IPS-15b (cell line): ENCODE data around the gene ELP1.

Experiments
- H3K27me3 ChIP-seq: one replicate; pipeline ENCODE4 v1.6.1; 2013; ENCODE audit warnings: low read length; ENCODE audit not compliant: control insufficient read depth, insufficient read depth
- H3K36me3 ChIP-seq: one replicate; pipeline ENCODE4 v1.6.1; 2013; ENCODE audit warnings: low read length; ENCODE audit not compliant: control insufficient read depth, insufficient read depth
- H3K4me1 ChIP-seq: one replicate; pipeline ENCODE4 v1.6.1; 2013; ENCODE audit warnings: mild to moderate bottlenecking, low read length; ENCODE audit not compliant: control insufficient read depth, insufficient read depth
- H3K4me3 ChIP-seq: one replicate; pipeline ENCODE4 v1.5.1; 2013; ENCODE audit warnings: low read depth, low read length
- H3K9ac ChIP-seq: one replicate; pipeline ENCODE4 v1.6.1; 2013; ENCODE audit warnings: low read depth, mild to moderate bottlenecking, low read length
- H3K9me3 ChIP-seq: one replicate; pipeline ENCODE4 v1.6.1; 2013; ENCODE audit warnings: mild to moderate bottlenecking, low read length; ENCODE audit not compliant: control insufficient read depth, insufficient read depth

Gene ELP1

GRCh38 chr9:108960331-108960730, 26.4 kb upstream of the ELP1 start:
- Histone ChIP-seq H3K4me3 (no peak overlapping the region), H3K27me3 (no peaks in the 10 kb centered on the region), H3K4me1 (no peaks in the 10 kb centered on the region), H3K9me3 (no peaks in the 10 kb centered on the region), H3K36me3 (no peaks in the 10 kb centered on the region), H3K9ac (no peak overlapping the region)

GRCh38 chr9:108956631-108957026, 22.7 kb upstream of the ELP1 start:
- no peaks in the 10 kb centered on the region for H3K4me1 ChIP-seq
- no peaks in the 10 kb centered on the region for H3K27me3 ChIP-seq
- no peaks in the 10 kb centered on the region for H3K36me3 ChIP-seq
- no peaks in the 10 kb centered on the region for H3K9me3 ChIP-seq
- no peak overlapping the region for H3K9ac ChIP-seq
- H3K4me3 ChIP-seq: no peak overlapping the region

GRCh38 chr9:108956022-108956630, 22.2 kb upstream of the ELP1 start:
- Histone ChIP-seq H3K27me3 (no peaks in the 10 kb centered on the region), H3K4me3 (no peak overlapping the region), H3K9me3 (no peaks in the 10 kb centered on the region), H3K9ac (no peak overlapping the region), H3K4me1 (no peaks in the 10 kb centered on the region), H3K36me3 (no peaks in the 10 kb centered on the region)

GRCh38 chr9:108953983-108954574, 20.2 kb upstream of the ELP1 start:
- H3K36me3 ChIP-seq: no peaks in the 10 kb centered on the region
- H3K27me3 ChIP-seq: no peaks in the 10 kb centered on the region
- no peak overlapping the region for H3K9ac ChIP-seq
- H3K4me3 ChIP-seq: no peak overlapping the region
- H3K4me1 ChIP-seq: no peaks in the 10 kb centered on the region
- no peaks in the 10 kb centered on the region for H3K9me3 ChIP-seq

GRCh38 chr9:108951578-108951977, 17.7 kb upstream of the ELP1 start:
- Histone ChIP-seq H3K4me3 (no peak overlapping the region), H3K27me3 (no peaks in the 10 kb centered on the region), H3K4me1 (no peaks in the 10 kb centered on the region), H3K9ac (no peak overlapping the region), H3K9me3 (no peaks in the 10 kb centered on the region), H3K36me3 (no peaks in the 10 kb centered on the region)

- H3K4me1 ChIP-seq: no peaks in the 10 kb centered on the region
- H3K4me3 ChIP-seq: no peak overlapping the region
- no peaks in the 10 kb centered on the region for H3K27me3 ChIP-seq
- H3K36me3 ChIP-seq: no peaks in the 10 kb centered on the region
- no peaks in the 10 kb centered on the region for H3K9me3 ChIP-seq
- H3K9ac ChIP-seq: no peak overlapping the region
Observed at GRCh38 chr9:108950168-108950567, 16.2 kb upstream of the ELP1 start.

- no peaks in the 10 kb centered on the region for H3K4me1 ChIP-seq
- H3K9me3 ChIP-seq: no peaks in the 10 kb centered on the region
- H3K9ac ChIP-seq: no peak overlapping the region
- H3K4me3 ChIP-seq: no peak overlapping the region
- H3K36me3 ChIP-seq: no peaks in the 10 kb centered on the region
- H3K27me3 ChIP-seq: no peaks in the 10 kb centered on the region
Observed at GRCh38 chr9:108939975-108940374, 6.1 kb upstream of the ELP1 start.

- Histone ChIP-seq H3K9ac (no peak overlapping the region), H3K36me3 (peaks cover 3% of the 10 kb centered on the region), H3K9me3 (no peaks in the 10 kb centered on the region), H3K27me3 (no peaks in the 10 kb centered on the region), H3K4me3 (no peak overlapping the region), H3K4me1 (peaks cover 4% of the 10 kb centered on the region)
Observed at GRCh38 chr9:108937561-108938305, 3.8 kb upstream of the ELP1 start.

GRCh38 chr9:108934323-108934893, 484 bp upstream of the ELP1 start, which contains the start of gene ABITRAM:
Gene ABITRAM (plus strand): TSS chr9:108934400. CDS start chr9:108934487, 87 bp downstream.
- Histone ChIP-seq H3K4me1 (peaks cover 5% of the 10 kb centered on the region), H3K4me3 (peak within 1 kb of the TSS; percentile 98), H3K9me3 (no peaks in the 10 kb centered on the region), H3K27me3 (no peaks in the 10 kb centered on the region), H3K36me3 (peaks cover 3% of the 10 kb centered on the region), H3K9ac (peak within 1 kb of the TSS; percentile 77)

GRCh38 chr9:108933231-108933717, 650 bp downstream of the ELP1 start:
- Histone ChIP-seq H3K36me3 (peaks cover 3% of the 10 kb centered on the region), H3K9me3 (no peaks in the 10 kb centered on the region), H3K27me3 (no peaks in the 10 kb centered on the region), H3K4me3 (peak overlapping the region; percentile 98), H3K4me1 (peaks cover 5% of the 10 kb centered on the region), H3K9ac (peak overlapping the region; percentile 71)

- H3K4me1 ChIP-seq: peaks cover 5% of the 10 kb centered on the region
- H3K9ac ChIP-seq: no peak overlapping the region
- H3K27me3 ChIP-seq: no peaks in the 10 kb centered on the region
- no peak overlapping the region for H3K4me3 ChIP-seq
- no peaks in the 10 kb centered on the region for H3K9me3 ChIP-seq
- peaks cover 12% of the 10 kb centered on the region for H3K36me3 ChIP-seq
Observed at GRCh38 chr9:108928386-108928785, 5.5 kb downstream of the ELP1 start.
